ENCODE results near the gene TAPBP.
"Not testable (repeated sequence)": the region's sequence is repeated elsewhere in the genome, so short reads cannot be mapped to it uniquely, and the experiment has no call there.

TAPBP gene

DNA sequence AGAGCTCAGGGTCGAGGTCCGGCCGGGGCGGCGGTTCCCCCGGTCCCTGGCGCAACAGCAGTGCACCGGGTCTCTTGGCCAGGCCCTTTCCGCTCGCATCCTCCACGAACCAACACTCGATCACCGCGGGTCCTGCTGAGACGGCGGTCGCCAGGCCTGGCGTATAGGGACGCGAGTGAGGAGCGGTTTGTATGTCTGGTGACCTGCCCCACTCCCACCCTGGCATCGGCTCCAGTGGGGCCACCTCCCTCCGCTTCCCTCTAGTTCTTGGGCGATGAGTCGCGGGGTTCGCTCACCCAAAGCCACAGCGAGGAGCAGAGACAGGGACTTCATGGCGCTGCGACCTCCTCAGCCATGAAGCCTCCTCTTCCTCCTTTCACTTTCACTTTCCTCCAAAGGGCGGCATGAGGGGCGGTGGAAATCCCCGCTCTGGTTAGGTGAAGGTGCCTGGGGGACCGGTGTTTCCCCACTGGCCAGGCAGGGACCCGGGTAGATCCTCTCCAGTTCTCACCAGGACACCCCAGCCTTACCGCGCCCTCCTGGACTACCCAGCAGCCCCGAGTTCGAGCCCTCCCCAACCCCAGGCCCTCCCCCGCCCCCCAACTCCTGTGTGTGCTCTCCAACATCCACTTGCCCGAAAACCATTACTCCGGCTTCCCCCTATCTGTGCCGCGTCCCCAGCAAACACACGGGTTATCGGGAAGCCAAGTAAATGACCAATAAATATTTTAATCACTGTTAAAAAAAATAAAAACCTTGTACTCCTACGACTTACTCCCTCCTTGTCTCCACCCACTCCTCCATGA, at the start of gene TAPBP:
Gene TAPBP, minus strand, starts transcription at position 370 of the 806 bp plus-strand sequence. Its CDS starts 37 bp downstream, at position 333.
- no peak for DNase-seq (ENCODE audit: low read depth)

GRCh38 chr6:33363486-33363885, 49.6 kb upstream of the TAPBP start:
- DNase-seq (ENCODE audit: low read depth), result not testable (repeated sequence)

GRCh38 chr6:33359331-33359730, 45.5 kb upstream of the TAPBP start:
- no peak for DNase-seq (ENCODE audit: low read depth)

GRCh38 chr6:33357160-33357871, 43.4 kb upstream of the TAPBP start:
- not testable (repeated sequence) for DNase-seq (ENCODE audit: low read depth)

DNA sequence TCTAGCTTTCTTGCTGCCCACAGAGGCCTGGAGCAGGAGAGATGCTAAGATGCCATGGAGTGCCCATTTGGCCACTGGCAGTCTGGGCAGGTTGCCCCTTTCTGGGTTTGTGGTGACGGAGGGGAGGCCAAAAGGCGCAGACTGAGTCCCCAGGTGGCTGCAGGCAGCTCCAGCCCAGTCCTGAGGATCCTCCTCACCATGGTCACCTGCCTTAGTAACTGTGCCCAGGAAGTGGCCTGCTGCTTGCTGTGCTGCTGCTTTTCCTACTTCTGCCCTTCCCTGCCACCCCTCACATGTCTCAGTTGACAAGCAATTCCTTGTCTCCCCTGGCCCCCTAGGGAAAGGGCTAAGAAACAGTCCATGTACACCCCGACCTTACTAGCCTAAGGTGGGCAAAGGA, 42.4 kb upstream of the TAPBP start:
- no peak for DNase-seq (ENCODE audit: low read depth)

DNA sequence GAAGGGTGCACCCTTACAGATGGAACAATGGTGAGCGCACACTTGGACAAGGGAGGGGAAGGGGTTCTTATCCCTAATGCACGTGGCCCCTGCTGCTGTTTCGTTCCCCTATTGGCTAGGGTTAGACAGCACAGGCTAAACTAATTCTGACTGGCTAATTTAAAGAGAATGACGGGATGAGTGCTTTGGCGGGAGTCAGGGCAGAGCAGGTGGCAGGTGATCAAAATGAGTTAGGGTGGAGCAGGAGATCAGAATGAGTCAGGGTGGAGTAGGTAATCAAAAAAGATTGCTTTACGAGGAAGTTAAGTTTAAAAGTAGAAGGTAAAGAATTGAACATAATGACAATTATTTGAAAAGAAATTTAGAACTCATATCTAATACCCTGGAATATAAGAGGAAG, 42.0 kb upstream of the TAPBP start:
- not testable (repeated sequence) for DNase-seq (ENCODE audit: low read depth)

GRCh38 chr6:33347816-33348215, 33.9 kb upstream of the TAPBP start:
- no peak for DNase-seq (ENCODE audit: low read depth)

DNA sequence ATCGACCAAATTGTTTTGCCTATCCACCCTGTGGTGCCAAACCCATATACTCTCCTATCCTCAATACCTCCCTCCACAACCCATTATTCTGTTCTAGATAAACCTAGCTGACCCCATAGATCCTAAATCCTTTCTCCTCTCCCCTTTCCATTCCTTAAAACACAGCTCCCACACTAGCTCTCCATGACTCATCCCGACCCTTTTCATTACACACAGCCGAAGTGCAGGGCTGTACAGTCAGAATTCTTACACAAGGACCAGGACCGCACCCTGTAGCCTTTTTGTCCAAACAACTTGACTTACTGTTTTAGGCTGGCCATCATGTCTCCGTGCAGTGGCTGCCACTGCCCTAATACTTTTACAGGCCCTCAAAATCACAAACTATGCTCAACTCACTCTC, 33.1 kb upstream of the TAPBP start:
- DNase-seq (ENCODE audit: low read depth), result peak; percentile 48

DNA sequence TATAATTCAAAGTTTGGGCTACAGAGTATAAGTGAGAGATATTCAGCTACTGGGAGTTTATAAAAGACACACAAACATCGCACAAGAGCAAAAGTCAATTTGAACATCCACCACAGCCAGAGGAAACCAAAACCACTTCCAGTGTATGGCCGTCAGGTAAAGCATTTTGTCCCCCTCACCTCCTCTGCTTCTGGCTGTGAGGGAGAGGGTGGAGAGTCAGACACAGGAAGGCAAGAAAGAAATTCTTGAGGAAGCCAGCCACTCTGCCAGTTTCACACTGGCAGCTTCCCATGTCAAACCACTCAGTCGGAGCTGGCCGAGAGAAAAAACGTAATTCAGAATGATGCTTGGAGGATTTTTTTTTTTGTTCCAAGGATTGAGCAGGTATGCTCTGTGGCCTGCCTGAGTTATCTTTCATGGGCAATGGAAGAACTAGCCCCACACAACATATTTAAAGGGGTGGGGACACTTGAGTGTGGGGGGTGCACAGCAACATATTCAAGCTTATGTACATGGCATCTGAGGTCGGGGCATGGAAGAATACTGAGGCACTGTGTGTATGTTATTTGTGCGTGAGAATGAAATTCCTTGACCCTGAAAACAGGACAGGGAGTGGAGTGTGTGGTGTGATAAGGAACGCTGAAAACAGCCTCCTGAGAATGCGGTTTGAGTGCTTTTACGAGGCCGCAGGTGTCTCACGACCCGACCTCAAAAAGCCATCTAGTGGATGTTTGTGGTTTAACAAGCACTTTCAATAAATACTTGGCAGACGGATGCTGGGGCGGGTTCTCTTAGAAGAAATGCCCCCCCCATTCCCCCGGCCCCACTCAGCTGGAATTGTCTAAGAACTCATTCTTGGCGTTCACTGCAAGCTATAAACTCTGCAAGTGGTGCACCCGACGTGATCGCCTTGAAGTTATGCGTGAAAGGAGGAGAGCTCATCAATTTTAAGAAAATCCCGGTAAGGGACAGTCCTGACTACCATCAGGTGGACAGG, 31.1 kb upstream of the TAPBP start:
- DNase-seq (ENCODE audit: low read depth), result peak; percentile 44

- DNase-seq (ENCODE audit: low read depth), result no peak
These were observed 30.2 kb upstream of the TAPBP start for GRCh38 chr6:33343953-33344611.

GRCh38 chr6:33343606-33343952, 29.7 kb upstream of the TAPBP start:
- not testable (repeated sequence) for DNase-seq (ENCODE audit: low read depth)

DNA sequence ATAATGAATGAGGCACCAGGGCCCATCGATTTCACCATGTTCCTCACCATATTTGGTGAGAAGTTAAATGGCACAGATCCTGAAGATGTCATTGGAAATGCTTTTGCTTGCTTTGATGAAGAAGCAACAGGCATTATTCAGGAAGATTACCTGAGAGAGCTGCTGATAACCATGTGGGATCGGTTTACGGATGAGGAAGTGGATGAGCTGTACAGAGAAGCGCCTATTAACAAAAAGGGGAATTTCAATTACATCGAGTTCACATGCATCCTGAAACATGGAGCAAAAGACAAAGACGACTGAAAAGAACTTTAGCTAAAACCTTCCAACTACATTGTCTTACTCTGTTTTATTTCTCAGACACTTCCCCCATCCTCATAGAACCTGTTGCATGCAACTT, 25.3 kb upstream of the TAPBP start:
- DNase-seq (ENCODE audit: low read depth), result no peak

- no peak for DNase-seq (ENCODE audit: low read depth)
These were observed 22.6 kb upstream of the TAPBP start for GRCh38 chr6:33336495-33336894.

DNA sequence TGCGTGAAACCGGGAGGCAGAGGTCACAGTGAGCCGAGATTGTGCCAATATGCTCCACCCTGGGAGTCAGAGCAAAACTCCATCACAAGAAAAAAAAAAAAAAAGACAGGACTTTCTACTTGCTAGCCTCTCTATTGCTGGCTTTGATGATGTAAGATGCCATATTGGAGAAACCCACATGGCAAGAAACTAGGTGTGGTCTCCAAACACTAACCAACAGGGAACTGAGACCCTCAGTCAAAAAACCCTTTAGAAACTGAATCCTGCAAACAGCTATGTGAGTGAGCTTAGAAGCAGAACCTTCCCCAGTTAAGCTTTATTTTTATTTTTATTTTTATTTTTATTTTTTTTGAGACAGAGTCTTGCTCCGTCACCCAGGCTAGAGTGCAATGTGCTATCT, 22.0 kb upstream of the TAPBP start:
- DNase-seq (ENCODE audit: low read depth), result no peak

- no peak for DNase-seq (ENCODE audit: low read depth)
These were observed 19.8 kb upstream of the TAPBP start for GRCh38 chr6:33333666-33334065.

- DNase-seq (ENCODE audit: low read depth), result no peak
These were observed 16.9 kb upstream of the TAPBP start for GRCh38 chr6:33330736-33331135.

GRCh38 chr6:33329058-33329457, 15.2 kb upstream of the TAPBP start:
- no peak for DNase-seq (ENCODE audit: low read depth)

GRCh38 chr6:33324125-33324524, 10.2 kb upstream of the TAPBP start:
- no peak for DNase-seq (ENCODE audit: low read depth)

- DNase-seq (ENCODE audit: low read depth), result no peak
These were observed 9.7 kb upstream of the TAPBP start for GRCh38 chr6:33323623-33323948.

DNA sequence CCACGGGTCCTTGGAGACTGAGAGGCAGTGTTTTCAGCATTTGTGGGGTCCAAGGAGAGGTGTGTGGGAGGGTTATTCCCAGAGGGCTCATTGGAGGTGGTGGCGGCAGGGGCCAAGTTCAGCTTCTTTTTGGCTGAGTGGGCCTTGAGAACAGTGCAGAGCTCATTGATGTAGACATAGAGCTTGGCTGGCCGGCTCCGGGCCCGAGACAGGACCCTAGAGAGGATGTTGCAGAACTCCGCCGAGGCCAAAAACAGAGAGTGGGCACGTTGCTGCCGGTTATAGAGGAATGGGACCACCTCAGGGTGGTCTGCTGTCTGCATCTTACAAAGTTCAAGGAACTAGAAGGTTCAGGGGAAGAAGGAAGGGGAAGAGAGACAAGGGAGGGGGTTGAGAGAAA, 7.3 kb upstream of the TAPBP start:
- DNase-seq (ENCODE audit: low read depth), result no peak

- DNase-seq (ENCODE audit: low read depth), result peak; percentile 77
These were observed 6.7 kb upstream of the TAPBP start for GRCh38 chr6:33320315-33321181.
